Jurkat, Clone E6-1 (cell line): ENCODE data around the gene RTN4. TPM values are rescaled to one million over a fixed set of nuclear protein-coding genes. Genes with fewer than 3 reads are reported as not detected.
"Not testable (repeated sequence)": the region's sequence is repeated elsewhere in the genome, so short reads cannot be mapped to it uniquely, and the experiment has no call there.

Source experiments
- DNase-seq: peaks from one replicate; pipeline ENCODE4 v3.0.0-alpha.2; 2011; ENCODE audit warnings: low read depth, low spot score
- H3K4me3 ChIP-seq: 2 replicates; pipeline ENCODE4 v1.5.1; 2011; ENCODE audit warnings: mild to moderate bottlenecking, low read length, control low read depth, moderate library complexity
- polyA plus RNA-seq: library from polyadenylated mRNA; unstranded; fragments of >200 nt; gene quantifications from one replicate; pipeline ENCODE4 v1.2.1, GENCODE V29; 2012; ENCODE audit warnings: missing spikeins; ENCODE audit not compliant: insufficient read length, insufficient read depth

Gene RTN4
- 149 TPM for polyA plus RNA-seq

DNA sequence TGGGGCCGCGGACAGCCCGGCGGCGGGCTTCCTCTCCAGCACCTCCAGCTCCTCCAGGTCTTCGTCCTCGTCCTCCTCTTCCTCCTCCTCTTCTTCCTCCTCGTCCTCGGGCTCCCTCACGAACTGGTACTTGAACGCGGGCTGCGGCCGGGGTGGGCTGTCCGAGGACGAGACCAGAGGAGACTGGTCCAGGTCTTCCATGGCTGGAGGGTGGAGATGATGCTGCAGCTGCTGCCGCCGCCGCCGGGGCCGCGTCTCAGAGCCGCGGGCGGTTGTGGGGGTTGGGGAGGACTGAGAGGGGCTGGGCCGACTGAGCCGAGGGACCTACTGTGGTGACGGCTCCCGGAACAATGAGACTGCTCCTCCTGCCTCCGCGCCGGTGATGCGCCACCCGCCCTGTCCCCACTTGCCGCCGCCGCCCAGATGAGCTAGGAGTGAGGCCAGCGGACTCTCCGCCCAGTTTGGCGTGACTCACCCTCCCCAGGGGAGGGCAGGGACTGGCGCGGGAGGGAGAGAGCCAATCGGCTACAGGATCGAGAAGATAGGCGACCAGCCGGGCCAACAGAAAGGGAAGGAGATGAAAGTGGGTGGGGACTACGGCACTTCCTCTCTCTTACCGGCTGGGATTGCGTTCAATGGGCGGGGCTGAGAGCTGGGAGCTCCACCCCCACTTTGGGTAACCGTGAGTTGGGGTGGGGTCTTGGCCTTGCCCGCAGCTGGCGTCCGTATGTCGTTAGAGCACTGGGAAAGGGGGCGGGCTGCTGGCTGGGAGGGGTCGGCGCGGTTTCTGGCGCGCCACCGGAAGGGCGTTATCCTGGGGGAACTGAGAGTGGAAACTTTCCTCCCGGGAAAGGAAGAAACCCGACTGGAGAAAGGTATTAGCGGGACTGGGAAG, at the start of gene RTN4:
Gene RTN4 (minus strand): TSS at position 352 of the 895 bp plus-strand sequence. CDS start 151 bp downstream, at position 201.
- peak within 1 kb of the TSS; percentile 96 for H3K4me3 ChIP-seq
- peak; percentile 99 for DNase-seq

DNA sequence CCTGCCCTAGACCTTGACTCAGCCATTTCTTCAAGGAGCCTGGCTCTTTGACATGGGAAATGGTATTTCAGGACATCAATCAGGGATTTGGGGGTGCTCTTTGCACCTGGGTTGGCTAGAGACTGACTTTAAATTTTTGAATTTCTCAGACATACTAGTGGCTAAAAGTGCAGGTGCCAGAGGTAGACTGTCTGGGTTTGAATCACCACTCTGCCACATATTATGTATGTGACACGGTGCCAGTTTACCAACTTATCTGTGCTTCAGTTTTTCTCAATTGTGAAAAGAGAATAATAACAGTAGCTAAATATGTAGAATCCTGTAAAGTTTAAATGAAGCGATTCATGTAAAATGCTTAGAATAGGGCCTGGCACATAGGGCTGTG, 49.2 kb upstream of the RTN4 start:
- no peak overlapping the region for H3K4me3 ChIP-seq
- no peak for DNase-seq

DNA sequence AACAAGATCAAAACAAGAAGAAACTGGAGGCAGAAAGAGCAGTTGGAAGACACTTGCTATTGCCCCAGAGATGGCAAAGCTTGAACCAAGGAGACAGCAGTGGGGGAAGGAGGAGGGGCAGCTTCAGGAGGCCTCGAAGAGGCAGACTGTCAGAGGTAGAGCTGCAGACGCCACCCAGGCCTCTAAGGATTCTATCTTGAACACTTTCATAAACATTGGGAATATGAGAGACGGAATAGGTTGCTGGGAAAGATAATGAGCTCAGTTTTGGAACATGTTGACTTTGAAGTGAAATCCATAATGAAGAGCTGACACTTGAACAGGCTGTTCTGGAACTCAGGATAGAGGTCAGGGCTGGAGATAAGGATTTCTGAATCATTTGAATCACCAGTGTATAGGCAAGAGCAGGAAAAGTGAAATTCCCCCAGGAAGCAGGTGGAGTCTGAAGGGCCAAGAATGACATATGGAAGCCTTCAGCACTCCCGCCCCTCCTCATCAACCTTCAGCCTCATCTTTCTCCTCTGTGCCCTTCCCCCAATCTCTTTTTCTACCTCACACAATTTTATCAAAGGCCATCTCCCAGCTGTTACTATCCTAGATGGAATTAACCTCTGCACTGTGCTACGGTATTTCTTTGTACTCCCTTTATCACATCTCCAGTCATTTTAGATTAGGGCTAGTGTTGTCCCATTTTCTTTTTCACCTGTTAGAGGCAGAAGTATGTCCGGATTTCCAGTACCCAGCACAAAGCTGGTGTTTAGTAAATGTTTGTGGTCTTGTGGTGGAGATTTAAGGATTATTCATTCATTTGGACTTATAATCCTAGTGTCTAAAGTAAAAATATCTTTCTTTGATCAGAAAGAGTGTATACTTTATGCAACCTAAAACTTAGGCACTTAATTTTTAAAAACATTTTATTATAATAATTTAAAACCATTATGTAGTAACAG, 47.5 kb upstream of the RTN4 start:
- DNase-seq, result no peak
- no peak overlapping the region for H3K4me3 ChIP-seq

DNA sequence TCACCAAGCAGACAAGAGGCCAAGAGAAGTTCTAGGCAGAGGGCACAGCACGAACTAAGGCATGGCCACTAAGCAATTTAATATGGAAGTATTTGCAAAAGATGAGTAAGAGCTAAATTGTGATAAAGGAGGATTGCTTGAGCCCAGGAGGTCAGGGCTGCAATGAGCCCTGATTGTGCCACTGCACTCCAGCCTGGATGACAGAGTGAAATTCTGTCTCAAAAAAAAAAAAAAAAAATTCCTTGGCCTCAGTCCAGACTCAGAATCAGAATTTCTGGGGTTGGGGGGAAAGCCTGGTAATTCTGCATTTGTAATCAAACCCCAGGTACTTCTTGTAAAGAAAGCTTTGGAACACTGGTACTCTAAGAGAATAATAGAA, 46.8 kb upstream of the RTN4 start:
- H3K4me3 ChIP-seq, result no peak overlapping the region

DNA sequence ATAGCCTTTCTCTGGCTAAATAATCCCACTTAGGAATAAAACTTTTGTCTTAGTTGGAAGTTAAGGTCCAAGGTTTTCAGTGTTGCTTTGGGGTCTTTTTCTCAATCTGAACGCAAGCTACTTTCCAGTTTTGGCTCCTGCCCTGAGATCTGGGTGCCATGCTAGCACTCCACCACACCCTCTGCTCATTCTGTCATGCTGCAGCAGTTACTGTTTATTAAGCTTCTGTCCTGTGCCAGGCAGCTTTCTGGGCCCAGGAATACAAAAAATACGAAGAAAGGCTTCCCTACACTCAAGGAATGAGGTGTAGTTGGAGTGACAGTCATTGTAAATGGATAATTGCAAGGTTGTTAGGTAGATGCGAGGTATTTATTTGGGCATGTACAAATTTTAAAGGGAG, 46.3 kb upstream of the RTN4 start:
- DNase-seq, result no peak
- H3K4me3 ChIP-seq, result no peak overlapping the region

More for the DNA sequence above, 46.8 kb upstream of the RTN4 start:
- no peak for DNase-seq

DNA sequence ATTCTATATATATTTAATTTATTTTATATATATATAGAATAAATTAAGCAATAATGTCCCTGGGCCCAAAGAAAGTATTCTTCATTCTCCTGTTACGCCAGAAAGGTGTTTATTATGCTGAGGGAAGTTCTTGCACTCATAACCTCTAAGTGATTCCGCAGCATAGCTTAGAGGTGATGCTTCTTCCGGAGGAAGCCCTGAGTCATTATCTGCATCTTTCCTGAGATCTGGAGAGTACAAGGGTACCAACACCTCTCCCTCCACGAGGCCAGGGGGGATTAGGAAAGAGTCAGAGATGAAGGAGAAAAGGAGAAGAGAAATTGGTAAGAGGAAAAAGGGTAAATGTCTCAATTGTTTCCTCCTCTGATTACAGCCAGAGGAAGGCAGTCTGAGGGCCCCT, 43.1 kb upstream of the RTN4 start:
- H3K4me3 ChIP-seq, result no peak overlapping the region
- no peak for DNase-seq

GRCh38 chr2:55092439-55092838, 42.2 kb upstream of the RTN4 start:
- DNase-seq, result no peak
- H3K4me3 ChIP-seq, result no peak overlapping the region

DNA sequence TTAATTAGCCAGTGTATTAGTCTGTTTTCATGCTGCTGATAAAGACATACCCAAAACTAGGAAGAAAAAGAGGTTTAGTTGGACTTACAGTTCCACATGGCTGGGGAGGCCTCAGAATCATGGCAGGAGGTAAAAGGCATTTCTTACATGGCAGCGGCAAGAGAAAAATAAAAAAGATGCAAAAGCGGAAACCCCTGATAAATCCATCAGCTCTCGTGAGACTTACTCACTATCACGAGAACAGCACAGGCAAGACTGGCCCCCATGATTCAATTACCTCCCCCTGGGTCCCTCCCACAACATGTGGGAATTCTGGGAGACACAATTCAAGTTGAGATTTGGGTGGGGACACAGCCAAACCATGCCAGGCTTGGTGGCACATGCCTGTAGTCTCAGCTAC, 41.4 kb upstream of the RTN4 start:
- H3K4me3 ChIP-seq, DNase-seq: not testable (repeated sequence)

- DNase-seq, result no peak
Observed at GRCh38 chr2:55090702-55091101, 40.5 kb upstream of the RTN4 start.

GRCh38 chr2:55089726-55090125, 39.5 kb upstream of the RTN4 start:
- no peak overlapping the region for H3K4me3 ChIP-seq
- no peak for DNase-seq

More at GRCh38 chr2:55090702-55091101, 40.5 kb upstream of the RTN4 start:
- no peak overlapping the region for H3K4me3 ChIP-seq

GRCh38 chr2:55088400-55088799, 38.1 kb upstream of the RTN4 start:
- DNase-seq, result no peak
- no peak overlapping the region for H3K4me3 ChIP-seq

DNA sequence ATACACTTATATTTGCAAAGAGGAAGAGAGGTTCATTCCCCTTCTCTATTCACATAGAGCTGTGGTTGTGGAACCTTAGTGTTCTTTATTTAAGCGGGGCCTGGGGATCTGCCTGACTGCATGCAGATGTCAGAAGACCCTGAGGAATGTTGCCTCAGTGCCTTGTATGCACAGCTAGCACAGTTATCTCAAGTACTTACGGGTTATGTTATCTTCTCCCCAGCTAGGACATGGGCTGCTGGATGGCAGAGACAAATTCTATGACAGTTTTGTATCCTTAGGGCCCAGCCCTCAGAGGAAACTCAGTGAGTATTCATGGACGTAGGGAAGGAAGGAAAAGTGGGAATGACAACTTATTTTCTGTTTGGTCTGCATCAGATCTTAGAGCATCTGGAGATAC, 37.7 kb upstream of the RTN4 start:
- no peak overlapping the region for H3K4me3 ChIP-seq
- no peak for DNase-seq

DNA sequence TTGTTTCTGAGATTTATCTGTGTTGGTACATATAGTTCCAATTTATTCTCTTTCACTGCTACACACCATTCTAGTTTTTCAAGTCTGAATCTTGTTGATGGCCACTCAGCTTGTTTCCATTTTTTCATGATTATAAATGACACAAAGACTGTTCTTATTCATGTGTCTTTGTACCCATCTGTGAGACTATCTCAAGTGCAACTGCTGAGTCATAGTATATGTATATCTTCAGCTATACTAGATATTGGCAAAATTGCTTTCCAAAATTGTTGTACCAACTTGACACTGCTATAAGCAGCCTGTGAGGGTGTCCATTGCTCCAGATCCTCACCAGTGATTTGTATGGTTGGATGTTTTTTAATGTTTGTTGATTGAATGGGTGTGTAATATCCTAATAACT, 37.2 kb upstream of the RTN4 start:
- no peak overlapping the region for H3K4me3 ChIP-seq
- DNase-seq, result no peak

DNA sequence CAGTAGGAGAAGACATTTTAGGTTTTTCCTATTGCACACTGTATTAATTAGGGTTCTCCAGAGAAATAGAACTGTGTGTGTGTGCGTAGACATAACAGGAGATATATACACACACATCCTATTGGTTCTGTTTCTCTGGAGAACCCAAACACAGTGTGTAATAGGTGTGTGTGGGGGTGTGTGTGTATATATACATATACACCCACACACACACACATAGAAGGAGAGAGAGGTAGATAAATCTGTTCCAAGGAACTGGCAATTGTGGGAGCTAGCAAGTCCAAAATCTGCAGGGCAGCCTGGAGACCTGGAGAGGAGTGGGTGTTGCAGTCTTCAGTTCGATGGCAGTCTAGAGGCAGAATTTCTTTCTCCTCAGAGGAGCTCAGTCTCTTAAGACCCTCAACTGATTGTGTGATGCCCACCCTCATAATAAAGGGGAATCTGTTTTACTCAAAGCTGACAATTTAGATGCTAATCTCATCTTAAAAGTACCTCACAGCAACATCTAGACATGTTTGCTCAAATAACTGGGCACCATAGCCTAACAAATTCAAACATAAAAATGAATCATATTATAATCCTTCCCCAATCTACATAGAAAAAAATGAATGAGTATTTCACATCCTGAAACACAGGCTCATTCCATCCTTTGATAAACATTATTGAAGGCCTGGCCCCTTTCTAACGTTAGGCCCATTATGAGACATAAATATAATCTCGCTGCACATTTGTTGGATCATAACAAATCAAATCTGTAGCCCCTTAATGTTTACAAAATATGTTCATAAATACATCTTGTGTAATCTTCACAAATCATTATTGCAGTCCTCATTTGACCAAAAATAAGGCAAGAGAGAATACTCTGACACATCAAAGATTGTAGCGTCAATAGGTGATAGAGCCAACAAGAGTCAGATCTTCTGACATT, 35.1 kb upstream of the RTN4 start:
- DNase-seq, result no peak
- H3K4me3 ChIP-seq, result no peak overlapping the region

DNA sequence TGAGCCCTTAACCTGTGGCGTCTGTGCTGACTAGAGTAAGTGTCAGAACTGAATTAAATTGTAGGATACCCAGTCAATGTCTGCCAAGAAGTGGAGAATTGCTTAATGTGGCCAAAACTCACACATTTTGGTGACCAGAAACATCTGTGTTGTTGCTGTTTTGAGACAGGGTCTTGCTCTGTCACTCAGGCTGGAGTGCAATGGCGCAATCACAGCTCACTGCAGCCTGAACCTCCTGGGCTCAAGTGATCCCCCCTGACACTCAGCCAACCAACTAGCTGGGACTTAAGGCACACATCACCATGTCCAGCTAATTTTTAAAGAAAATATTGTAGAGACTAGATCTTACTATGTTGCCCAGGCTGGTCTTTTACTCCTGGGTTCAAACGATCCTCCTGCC, 34.4 kb upstream of the RTN4 start:
- H3K4me3 ChIP-seq, result no peak overlapping the region
- DNase-seq, result no peak

- no peak overlapping the region for H3K4me3 ChIP-seq
- no peak for DNase-seq
Observed at GRCh38 chr2:55080204-55080738, 30.0 kb upstream of the RTN4 start.

DNA sequence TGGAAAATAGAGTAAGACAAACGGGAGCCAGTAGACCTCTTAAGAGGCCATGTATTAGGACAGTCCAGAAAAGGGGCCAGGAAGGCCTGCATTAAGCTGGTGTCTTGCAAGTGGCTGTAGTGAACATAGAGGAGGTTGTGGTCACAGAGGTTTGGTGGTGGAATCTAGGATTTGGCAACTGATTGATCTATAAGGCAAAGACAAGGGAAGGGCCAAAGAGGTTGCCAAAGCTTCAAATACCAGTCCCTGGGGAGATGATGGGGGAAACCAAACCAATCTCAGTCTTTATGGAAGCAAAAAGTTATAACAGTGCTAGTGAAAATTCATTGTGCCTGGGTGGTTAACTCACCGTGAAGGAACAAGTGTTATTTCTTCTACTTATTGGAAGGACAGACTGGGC, 28.7 kb upstream of the RTN4 start:
- no peak for DNase-seq
- H3K4me3 ChIP-seq, result no peak overlapping the region

DNA sequence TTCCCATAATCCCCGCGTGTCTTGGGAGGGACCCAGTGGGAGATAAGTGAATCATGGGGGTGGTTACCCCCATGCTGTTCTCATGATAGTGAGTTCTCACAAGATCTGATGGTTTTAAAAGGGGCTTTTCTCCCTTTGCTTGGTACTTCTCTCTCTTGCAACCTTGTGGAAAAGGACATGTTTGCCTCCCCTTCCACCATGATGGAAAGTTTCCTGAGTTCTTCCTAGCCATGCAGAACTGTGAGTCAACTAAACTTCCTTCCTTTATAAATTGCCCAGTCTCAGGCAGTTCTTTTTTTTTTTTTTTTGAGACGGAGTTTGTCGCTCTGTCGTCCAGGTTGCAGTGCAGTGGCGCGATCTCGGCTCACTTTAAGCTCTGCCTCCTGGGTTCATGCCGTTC, 26.5 kb upstream of the RTN4 start:
- no peak overlapping the region for H3K4me3 ChIP-seq
- no peak for DNase-seq

- not testable (repeated sequence) for DNase-seq, H3K4me3 ChIP-seq
Observed at GRCh38 chr2:55076019-55076418, 25.8 kb upstream of the RTN4 start.
